B cell (primary cell): Measurements from ENCODE around the gene EPB41. TPM values are rescaled to one million over a fixed set of nuclear protein-coding genes. Genes with fewer than 3 reads are reported as not detected.

Experiments used
- ATAC-seq: fragments of 200-7000 bp; cut with Tn5 transposase; one replicate; pipeline ENCODE4 v1.10.0; 2021; ENCODE audit warnings: low read depth, mild to moderate bottlenecking, moderate number of reproducible peaks, moderate library complexity
- CTCF ChIA-PET: fragments of 350-600 bp; sonication (Branson Sonifier 250); formaldehyde crosslinking; loops from one replicate; lab custom pipeline; 2021; ENCODE audit warnings: antibody characterized with exemption, inconsistent platforms; lab: Charles Lee
- POLR2A ChIA-PET: fragments of 350-600 bp; sonication (Branson Sonifier 250); formaldehyde crosslinking; loops from one replicate; lab custom pipeline; 2021; ENCODE audit warnings: antibody characterized with exemption; lab: Charles Lee
- DNase-seq: peaks from one replicate; pipeline ENCODE4 v3.0.0; 2013
- H2AFZ ChIP-seq: 2 replicates; pipeline ENCODE4 v1.6.1; 2012; ENCODE audit warnings: mild to moderate bottlenecking, low read depth, low read length; ENCODE audit not compliant: insufficient read depth, poor library complexity, severe bottlenecking
- H3K27ac ChIP-seq, 2 donors: 1 replicate in 1 of 2; 2 replicates in 1 of 2; pipeline ENCODE4 v1.5.1; 2012 to 2013; ENCODE audit warnings: low read length in 2 of 2, mild to moderate bottlenecking in 2 of 2, moderate library complexity in 1 of 2
- H3K27me3 ChIP-seq, 4 experiments: fragments of 200-600 bp in 1 of 4; sonication (generic) in 1 of 4; replicated peaks in 1 of 4; 1 replicate in 2 of 4; 2 replicates in 2 of 4; pipeline versions ENCODE4 v1.6.1 to v1.7.0; 2013 to 2016; ENCODE audit warnings: low read length in 3 of 4, mild to moderate bottlenecking in 2 of 4, mixed read lengths in 1 of 4, moderate library complexity in 1 of 4; ENCODE audit not compliant: insufficient read depth in 4 of 4, control insufficient read depth in 3 of 4; ENCODE audit errors: control extremely low read depth in 1 of 4
- H3K36me3 ChIP-seq, 2 experiments: replicated peaks in 1 of 2; 1 replicate in 1 of 2; 2 replicates in 1 of 2; pipeline versions ENCODE4 v1.6.1 to v1.7.1; 2013; ENCODE audit warnings: low read length in 1 of 2; ENCODE audit not compliant: insufficient read depth in 2 of 2, control insufficient read depth in 1 of 2; ENCODE audit errors: control extremely low read depth in 1 of 2, extremely low read depth in 1 of 2
- H3K4me1 ChIP-seq, 2 donors: fragments of 200-600 bp in 1 of 2; sonication (generic) in 1 of 2; 1 replicate in 1 of 2; 2 replicates in 1 of 2; pipeline versions ENCODE4 v1.5.1 to v1.6.1; 2013 to 2017; ENCODE audit warnings: low read length in 2 of 2; ENCODE audit not compliant: control insufficient read depth in 2 of 2, insufficient read depth in 2 of 2
- H3K4me2 ChIP-seq: replicated peaks from 2 replicates; pipeline ENCODE3; 2012; ENCODE audit warnings: mild to moderate bottlenecking, low read depth, low read length; ENCODE audit not compliant: poor library complexity, severe bottlenecking
- H3K4me3 ChIP-seq, 5 experiments: fragments of 200-600 bp in 1 of 5; sonication (generic) in 1 of 5; 1 replicate in 3 of 5; 2 replicates in 2 of 5; pipeline versions ENCODE4 v1.5.1 to v1.7.0; 2011 to 2016; ENCODE audit warnings: low read length in 4 of 5, mild to moderate bottlenecking in 4 of 5, low read depth in 2 of 5, control low read depth in 1 of 5, moderate library complexity in 1 of 5; ENCODE audit not compliant: insufficient read depth in 1 of 5; ENCODE audit errors: control extremely low read depth in 1 of 5, extremely low read depth in 1 of 5
- H3K79me2 ChIP-seq: fragments of 200-600 bp; sonication (generic); one replicate; pipeline ENCODE4 v1.6.0; 2016; ENCODE audit warnings: low read length; ENCODE audit not compliant: control insufficient read depth, insufficient read depth
- H3K9ac ChIP-seq: fragments of 200-600 bp; sonication (generic); 2 replicates; pipeline ENCODE4 v1.6.1; 2017; ENCODE audit warnings: mild to moderate bottlenecking, low read length, moderate library complexity
- H3K9me3 ChIP-seq, 3 donors: one replicate each; pipeline versions ENCODE4 v1.6.1 to v1.7.1; 2013; ENCODE audit warnings: low read length in 2 of 3; ENCODE audit not compliant: control insufficient read depth in 2 of 3, insufficient read depth in 1 of 3; ENCODE audit errors: control extremely low read depth in 1 of 3
- H4K20me1 ChIP-seq: 2 replicates; pipeline ENCODE4 v1.6.0; 2012; ENCODE audit warnings: mild to moderate bottlenecking, low read length; ENCODE audit not compliant: insufficient read depth, control insufficient read depth, poor library complexity, severe bottlenecking
- H3K27ac Mint-ChIP-seq: one replicate; pipeline ENCODE4 v1.8.0; 2021; ENCODE audit warnings: mixed read lengths
- H3K27me3 Mint-ChIP-seq: one replicate; pipeline ENCODE4 v1.8.0; 2021; ENCODE audit warnings: mixed read lengths
- H3K4me1 Mint-ChIP-seq: one replicate; pipeline ENCODE4 v1.8.0; 2021; ENCODE audit warnings: mixed read lengths
- H3K4me3 Mint-ChIP-seq: one replicate; pipeline ENCODE4 v1.8.0; 2021; ENCODE audit warnings: mixed read lengths
- H3K9me3 Mint-ChIP-seq: one replicate; pipeline ENCODE4 v1.8.0; 2022; ENCODE audit warnings: mixed read lengths; ENCODE audit not compliant: insufficient read depth
- CTCF ChIP-seq: fragments of 200-600 bp; IDR thresholded peaks from one replicate; pipeline ENCODE4 v1.8.0; 2022; ENCODE audit warnings: antibody characterized with exemption, mild to moderate bottlenecking
- EZH2 ChIP-seq: IDR thresholded peaks from 2 replicates; pipeline ENCODE4 v1.6.1; 2012; ENCODE audit warnings: borderline replicate concordance, low read depth, mild to moderate bottlenecking, moderate library complexity, low read length; ENCODE audit not compliant: insufficient read depth, poor library complexity, severe bottlenecking
- WGBS: methylation state at CpG from one replicate; pipeline ENCODE4 v1.1.5; 2013; ENCODE audit warnings: missing lambda C conversion rate; ENCODE audit not compliant: insufficient coverage; 5-methylcytosine and 5-hydroxymethylcytosine counted together
- intact Hi-C: fragments of 100-400 bp; cut with micrococcal nuclease; formaldehyde crosslinking; loops from one replicate; pipeline ENCODE4 v1.10.0; 2022
- polyA plus RNA-seq: library from polyadenylated mRNA; depleted of rRNA; stranded (reverse); fragments of >200 nt; gene quantifications from 2 replicates; pipeline ENCODE4 v1.2.3, GENCODE V29; 2012
- total RNA-seq, 2 donors: library from RNA; stranded (reverse); fragments of 120-200 nt in 1 of 2; gene quantifications; 1 replicate in 1 of 2; 2 replicates in 1 of 2; pipeline versions ENCODE4 v1.2.3 to v1.2.4, GENCODE V29; 2013 to 2022

EPB41 gene
- total and polyA plus RNA-seq, 2 donors (not counting 1 experiment from before 2014, with no cell fraction given) = 45.8 to 186 TPM

GRCh38 chr1:28905921-28906666 lies 8.3 kb upstream of the EPB41 start:
- ATAC-seq = no peak
- no peak overlapping the region for H3K4me3 ChIP-seq
- H3K9me3 ChIP-seq = peaks cover 0 to 5% (median 3%) of the 10 kb centered on the region in 3 donors
- CTCF ChIA-PET = interaction anchor here (2.0 kb wide), 1 partner anchor 128 kb away, joined by 7 read pairs; no protein-coding TSS in a partner anchor
- peaks cover 57% of the 10 kb centered on the region for H3K79me2 ChIP-seq
- H3K27ac ChIP-seq = no peak overlapping the region
- DNase-seq = no peak
- H3K27me3 ChIP-seq = no peaks in the 10 kb centered on the region
- no peaks in the 10 kb centered on the region for H3K27me3 Mint-ChIP-seq
- H3K9me3 Mint-ChIP-seq = peaks cover 2% of the 10 kb centered on the region
- no peaks in the 10 kb centered on the region for H3K4me1 ChIP-seq
- no peak for TF ChIP-seq CTCF
- H3K27ac Mint-ChIP-seq = no peak overlapping the region
- WGBS = no CpG with 5 or more reads among the region's 8 CpGs
- no peak overlapping the region for H3K4me2 ChIP-seq
- H4K20me1 ChIP-seq = peaks cover 16% of the 10 kb centered on the region
- H3K9ac ChIP-seq = no peak overlapping the region
- POLR2A ChIA-PET = interaction anchor here (0.6 to 0.7 kb wide), 2 partner anchors 17 to 21 kb away, joined by 3 to 4 read pairs; no protein-coding TSS in a partner anchor
- peaks cover 10% of the 10 kb centered on the region for H3K4me1 Mint-ChIP-seq
- no peak overlapping the region for H3K4me3 Mint-ChIP-seq
- intact Hi-C loops = no loop called here
- H2AFZ ChIP-seq = no peak overlapping the region
- no peaks in the 10 kb centered on the region for H3K36me3 ChIP-seq

GRCh38 chr1:28909198-28909597 lies 5.2 kb upstream of the EPB41 start:
- ATAC-seq (no peak), DNase-seq (no peak)
- Histone ChIP-seq H3K27me3 (no peaks in the 10 kb centered on the region), H3K9ac (no peak overlapping the region), H4K20me1 (no peaks in the 10 kb centered on the region), H3K4me1 (peaks cover 6 to 9% of the 10 kb centered on the region in 2 donors), H2AFZ (no peak overlapping the region), H3K4me3 (no peak overlapping the region), H3K9me3 (peaks cover 0 to 5% (median 3%) of the 10 kb centered on the region in 3 donors), H3K36me3 (no peaks in the 10 kb centered on the region), H3K79me2 (peaks cover 36% of the 10 kb centered on the region), H3K4me2 (no peak overlapping the region), H3K27ac (no peak overlapping the region)
- ChIA-PET CTCF (interaction anchor here (0.7 to 1.5 kb wide), 2 partner anchors 18 to 131 kb away, joined by 3 to 5 read pairs; no protein-coding TSS in a partner anchor), POLR2A (interaction anchor here (0.7 kb wide), 1 partner anchor 22 kb away, joined by 6 read pairs; no protein-coding TSS in a partner anchor)
- H3K4me1 Mint-ChIP-seq = peaks cover 12% of the 10 kb centered on the region
- no peaks in the 10 kb centered on the region for H3K27me3 Mint-ChIP-seq
- TF ChIP-seq CTCF = no peak
- TF ChIP-seq EZH2 = no peak
- peaks cover 2% of the 10 kb centered on the region for H3K9me3 Mint-ChIP-seq
- no CpG with 5 or more reads among the region's 2 CpGs for WGBS
- no peak overlapping the region for H3K4me3 Mint-ChIP-seq
- intact Hi-C loops = no loop called here
- H3K27ac Mint-ChIP-seq = no peak overlapping the region
